Measurements from ENCODE around the gene GCC1.

- TF ChIP-seq ZBTB7A (IDR thresholded peaks at IDR 0.05; ENCODE audit: low read depth), result no peak
- TF ChIP-seq REST (IDR thresholded peaks at IDR 0.05; ENCODE audit: low read depth), result no peak
- no peak for TF ChIP-seq YY1 (IDR thresholded peaks at IDR 0.05; ENCODE audit: low read depth)
- no peak for TF ChIP-seq MAX (IDR thresholded peaks at IDR 0.05)
- TF ChIP-seq RAD21 (IDR thresholded peaks at IDR 0.05; ENCODE audit: low read depth), result no peak
Measured at GRCh38 chr7:127591591-127591990, 6.2 kb upstream of the GCC1 start.
